ENCODE results near the gene UCN.

The UCN gene

GRCh38 chr2:27312152-27312551 lies 3.9 kb upstream of the UCN start:
- Histone ChIP-seq H4K8ac (ENCODE audit: low read depth, low read length) (no peak overlapping the region), H3K4ac (ENCODE audit: low read depth, low read length) (no peak overlapping the region), H3K23ac (ENCODE audit: low read length) (no peak overlapping the region), H2AK5ac (ENCODE audit: low read length) (no peak overlapping the region), H3K4me2 (ENCODE audit: low read length) (no peak overlapping the region), H3K4me3 (ENCODE audit: low read length) (no peak overlapping the region), H3K18ac (ENCODE audit: low read length) (no peak overlapping the region), H2BK120ac (ENCODE audit: low read depth, low read length) (no peak overlapping the region), H3K9ac (ENCODE audit: low read length) (no peak overlapping the region), H3K56ac (ENCODE audit: low read length) (no peak overlapping the region), H3K79me1 (ENCODE audit: low read length) (no peaks in the 10 kb centered on the region), H2BK15ac (replicated peaks; ENCODE audit: low read depth) (no peak overlapping the region), H3K27me3 (ENCODE audit: insufficient read depth, low read length, poor library complexity) (peaks cover 11% of the 10 kb centered on the region), H3K36me3 (ENCODE audit: control insufficient read depth, insufficient read depth, low read length) (no peaks in the 10 kb centered on the region), H4K5ac (ENCODE audit: low read length) (no peak overlapping the region), H3K27ac (ENCODE audit: low read depth, low read length) (no peak overlapping the region), H2BK5ac (ENCODE audit: low read length) (no peak overlapping the region), H3K4me1 (ENCODE audit: control insufficient read depth, low read depth, low read length) (peaks cover 4% of the 10 kb centered on the region), H3K79me2 (ENCODE audit: control insufficient read depth, insufficient read depth, low read length) (no peaks in the 10 kb centered on the region)
- WGBS (ENCODE audit: extremely low coverage, insufficient coverage, low lambda C conversion rate), result no CpG with 5 or more reads among the region's 3 CpGs
- DNase-seq, result no peak

- Histone ChIP-seq H3K56ac (ENCODE audit: low read length) (no peak overlapping the region), H3K27me3 (ENCODE audit: insufficient read depth, low read length, poor library complexity) (peaks cover 21% of the 10 kb centered on the region), H3K79me2 (ENCODE audit: control insufficient read depth, insufficient read depth, low read length) (no peaks in the 10 kb centered on the region), H2BK15ac (replicated peaks; ENCODE audit: low read depth) (no peak overlapping the region), H4K8ac (ENCODE audit: low read depth, low read length) (no peak overlapping the region), H3K4me1 (ENCODE audit: control insufficient read depth, low read depth, low read length) (no peaks in the 10 kb centered on the region), H3K9ac (ENCODE audit: low read length) (no peak overlapping the region), H3K4me3 (ENCODE audit: low read length) (no peak overlapping the region), H2AK5ac (ENCODE audit: low read length) (no peak overlapping the region), H3K23ac (ENCODE audit: low read length) (no peak overlapping the region), H3K27ac (ENCODE audit: low read depth, low read length) (no peak overlapping the region), H2BK5ac (ENCODE audit: low read length) (no peak overlapping the region), H3K4me2 (ENCODE audit: low read length) (no peak overlapping the region), H2BK120ac (ENCODE audit: low read depth, low read length) (no peak overlapping the region), H3K4ac (ENCODE audit: low read depth, low read length) (no peak overlapping the region), H4K5ac (ENCODE audit: low read length) (no peak overlapping the region), H3K18ac (ENCODE audit: low read length) (no peak overlapping the region), H3K79me1 (ENCODE audit: low read length) (no peaks in the 10 kb centered on the region), H3K36me3 (ENCODE audit: control insufficient read depth, insufficient read depth, low read length) (no peaks in the 10 kb centered on the region)
- no CpG with 5 or more reads among the region's 6 CpGs for WGBS (ENCODE audit: extremely low coverage, insufficient coverage, low lambda C conversion rate)
- no peak for DNase-seq
These were observed 1.4 kb upstream of the UCN start for GRCh38 chr2:27309651-27310050.

- Histone ChIP-seq H3K4ac (ENCODE audit: low read depth, low read length) (no peak overlapping the region), H3K27me3 (ENCODE audit: insufficient read depth, low read length, poor library complexity) (peaks cover 21% of the 10 kb centered on the region), H3K27ac (ENCODE audit: low read depth, low read length) (no peak overlapping the region), H2AK5ac (ENCODE audit: low read length) (no peak overlapping the region), H3K56ac (ENCODE audit: low read length) (no peak overlapping the region), H3K4me3 (ENCODE audit: low read length) (no peak overlapping the region), H3K79me2 (ENCODE audit: control insufficient read depth, insufficient read depth, low read length) (no peaks in the 10 kb centered on the region), H4K5ac (ENCODE audit: low read length) (no peak overlapping the region), H3K4me2 (ENCODE audit: low read length) (no peak overlapping the region), H3K36me3 (ENCODE audit: control insufficient read depth, insufficient read depth, low read length) (no peaks in the 10 kb centered on the region), H2BK120ac (ENCODE audit: low read depth, low read length) (no peak overlapping the region), H2BK5ac (ENCODE audit: low read length) (no peak overlapping the region), H4K8ac (ENCODE audit: low read depth, low read length) (no peak overlapping the region), H3K9ac (ENCODE audit: low read length) (no peak overlapping the region), H3K79me1 (ENCODE audit: low read length) (no peaks in the 10 kb centered on the region), H3K4me1 (ENCODE audit: control insufficient read depth, low read depth, low read length) (no peaks in the 10 kb centered on the region), H3K23ac (ENCODE audit: low read length) (peak overlapping the region; percentile 24), H2BK15ac (replicated peaks; ENCODE audit: low read depth) (no peak overlapping the region), H3K18ac (ENCODE audit: low read length) (no peak overlapping the region)
- peak; percentile 44 for DNase-seq
- no CpG with 5 or more reads among the region's 75 CpGs for WGBS (ENCODE audit: extremely low coverage, insufficient coverage, low lambda C conversion rate)
These were observed 493 bp downstream of the UCN start for GRCh38 chr2:27307545-27308358.

GRCh38 chr2:27307287-27307544 lies 1.0 kb downstream of the UCN start:
- no peak overlapping the region for H2BK5ac ChIP-seq (ENCODE audit: low read length)
- H3K4me1 ChIP-seq (ENCODE audit: control insufficient read depth, low read depth, low read length), result no peaks in the 10 kb centered on the region
- no peaks in the 10 kb centered on the region for H3K79me1 ChIP-seq (ENCODE audit: low read length)
- peaks cover 21% of the 10 kb centered on the region for H3K27me3 ChIP-seq (ENCODE audit: insufficient read depth, low read length, poor library complexity)
- no peak overlapping the region for H3K9ac ChIP-seq (ENCODE audit: low read length)
- no peak overlapping the region for H2BK15ac ChIP-seq (replicated peaks; ENCODE audit: low read depth)
- no peak overlapping the region for H3K27ac ChIP-seq (ENCODE audit: low read depth, low read length)
- H3K23ac ChIP-seq (ENCODE audit: low read length), result peak overlapping the region; percentile 24
- H4K8ac ChIP-seq (ENCODE audit: low read depth, low read length), result no peak overlapping the region
- no peak overlapping the region for H4K5ac ChIP-seq (ENCODE audit: low read length)
- no peak overlapping the region for H3K4me3 ChIP-seq (ENCODE audit: low read length)
- no peak overlapping the region for H2BK120ac ChIP-seq (ENCODE audit: low read depth, low read length)
- no peak overlapping the region for H3K18ac ChIP-seq (ENCODE audit: low read length)
- no peaks in the 10 kb centered on the region for H3K79me2 ChIP-seq (ENCODE audit: control insufficient read depth, insufficient read depth, low read length)
- no peaks in the 10 kb centered on the region for H3K36me3 ChIP-seq (ENCODE audit: control insufficient read depth, insufficient read depth, low read length)
- WGBS (ENCODE audit: extremely low coverage, insufficient coverage, low lambda C conversion rate), result no CpG with 5 or more reads among the region's 14 CpGs
- no peak overlapping the region for H3K4me2 ChIP-seq (ENCODE audit: low read length)
- H3K56ac ChIP-seq (ENCODE audit: low read length), result no peak overlapping the region
- DNase-seq, result no peak
- no peak overlapping the region for H3K4ac ChIP-seq (ENCODE audit: low read depth, low read length)
- no peak overlapping the region for H2AK5ac ChIP-seq (ENCODE audit: low read length)

- Histone ChIP-seq H2BK15ac (replicated peaks; ENCODE audit: low read depth) (no peak overlapping the region), H3K4me3 (ENCODE audit: low read length) (no peak overlapping the region)
These were observed 1.5 kb downstream of the UCN start for GRCh38 chr2:27306573-27307286.

More at GRCh38 chr2:27306573-27307286, 1.5 kb downstream of the UCN start:
- no peak overlapping the region for H3K27ac ChIP-seq (ENCODE audit: low read depth, low read length)
- no peak overlapping the region for H2BK5ac ChIP-seq (ENCODE audit: low read length)
- peaks cover 21% of the 10 kb centered on the region for H3K27me3 ChIP-seq (ENCODE audit: insufficient read depth, low read length, poor library complexity)
- no peak overlapping the region for H3K18ac ChIP-seq (ENCODE audit: low read length)
- no peak overlapping the region for H4K8ac ChIP-seq (ENCODE audit: low read depth, low read length)
- no peak for DNase-seq
- H3K36me3 ChIP-seq (ENCODE audit: control insufficient read depth, insufficient read depth, low read length), result no peaks in the 10 kb centered on the region
- no peaks in the 10 kb centered on the region for H3K79me1 ChIP-seq (ENCODE audit: low read length)
- peak overlapping the region; percentile 24 for H3K23ac ChIP-seq (ENCODE audit: low read length)
- no peak overlapping the region for H3K4ac ChIP-seq (ENCODE audit: low read depth, low read length)
- WGBS (ENCODE audit: extremely low coverage, insufficient coverage, low lambda C conversion rate), result no CpG with 5 or more reads among the region's 51 CpGs
- no peaks in the 10 kb centered on the region for H3K79me2 ChIP-seq (ENCODE audit: control insufficient read depth, insufficient read depth, low read length)
- H3K4me2 ChIP-seq (ENCODE audit: low read length), result no peak overlapping the region
- H3K4me1 ChIP-seq (ENCODE audit: control insufficient read depth, low read depth, low read length), result no peaks in the 10 kb centered on the region
- no peak overlapping the region for H3K9ac ChIP-seq (ENCODE audit: low read length)
- no peak overlapping the region for H4K5ac ChIP-seq (ENCODE audit: low read length)
- H3K56ac ChIP-seq (ENCODE audit: low read length), result no peak overlapping the region
- no peak overlapping the region for H2AK5ac ChIP-seq (ENCODE audit: low read length)
- H2BK120ac ChIP-seq (ENCODE audit: low read depth, low read length), result no peak overlapping the region
